HL-60 (cell line): ENCODE results near the gene PTPRD.

Experiments
- DNase-seq, 2 experiments: peaks; one replicate each; pipeline ENCODE4 v3.0.0-alpha.2; 2010 to 2020; ENCODE audit warnings: low read depth in 1 of 2, low spot score in 1 of 2
- H3K27ac ChIP-seq: fragments of 250-450 bp; sonication (Bioruptor Pico); replicated peaks from 2 replicates; pipeline ENCODE4 v1.5.1; 2020; ENCODE audit warnings: mild to moderate bottlenecking, moderate library complexity
- H3K27me3 ChIP-seq: fragments of 250-450 bp; sonication (Bioruptor Pico); 2 replicates; pipeline ENCODE4 v1.5.1; 2021; ENCODE audit warnings: mild to moderate bottlenecking, moderate library complexity; ENCODE audit not compliant: insufficient read depth, poor library complexity, severe bottlenecking
- H3K4me3 ChIP-seq: replicated peaks from 2 replicates; pipeline ENCODE4 v1.5.1; 2011; ENCODE audit warnings: mild to moderate bottlenecking, control low read depth, low read length; ENCODE audit not compliant: insufficient read depth
- GABPA ChIP-seq: IDR thresholded peaks from 2 replicates; pipeline ENCODE4 v1.6.1; 2012; ENCODE audit warnings: low read depth
- POLR2AphosphoS5 ChIP-seq: IDR thresholded peaks from 2 replicates; pipeline ENCODE4 v1.6.1; 2012; ENCODE audit warnings: low read depth
- SPI1 ChIP-seq: IDR thresholded peaks from 2 replicates; pipeline ENCODE4 v1.6.1; 2012; ENCODE audit warnings: low read depth, mild to moderate bottlenecking, borderline replicate concordance
- TF ChIP-seq, protein P1 (sequence below): IDR thresholded peaks from 2 replicates; pipeline ENCODE4 v1.6.1; 2012; ENCODE audit warnings: low read depth; ENCODE audit not compliant: insufficient replicate concordance
- TF ChIP-seq, protein P2 (sequence below): IDR thresholded peaks from one replicate; pipeline ENCODE4 v1.5.1; 2011; ENCODE audit warnings: low read length, control low read depth, inconsistent platforms; ENCODE audit not compliant: insufficient read depth

PTPRD gene

DNA sequence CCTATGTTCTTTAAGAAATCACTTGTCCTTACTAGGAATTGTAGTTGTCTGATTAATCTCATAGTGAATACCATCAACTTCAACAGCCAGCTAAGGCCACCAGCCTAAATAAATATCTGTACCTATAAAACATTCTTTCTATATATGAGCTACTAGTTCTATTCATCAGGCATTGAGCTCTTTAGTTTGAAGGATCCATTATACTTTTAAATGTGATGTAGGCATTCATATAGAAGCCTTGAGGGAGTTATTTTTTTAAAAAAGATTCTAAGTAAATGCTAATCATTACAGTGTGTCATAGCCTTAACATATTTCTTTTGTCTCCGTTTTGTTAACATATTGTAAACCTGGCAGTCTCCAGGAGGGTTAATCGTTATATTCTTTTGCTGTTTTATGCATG is 838.3 kb downstream of the PTPRD start:
- TF ChIP-seq POLR2AphosphoS5: no peak
- no peak for TF ChIP-seq GABPA
- TF ChIP-seq, protein P1, sequence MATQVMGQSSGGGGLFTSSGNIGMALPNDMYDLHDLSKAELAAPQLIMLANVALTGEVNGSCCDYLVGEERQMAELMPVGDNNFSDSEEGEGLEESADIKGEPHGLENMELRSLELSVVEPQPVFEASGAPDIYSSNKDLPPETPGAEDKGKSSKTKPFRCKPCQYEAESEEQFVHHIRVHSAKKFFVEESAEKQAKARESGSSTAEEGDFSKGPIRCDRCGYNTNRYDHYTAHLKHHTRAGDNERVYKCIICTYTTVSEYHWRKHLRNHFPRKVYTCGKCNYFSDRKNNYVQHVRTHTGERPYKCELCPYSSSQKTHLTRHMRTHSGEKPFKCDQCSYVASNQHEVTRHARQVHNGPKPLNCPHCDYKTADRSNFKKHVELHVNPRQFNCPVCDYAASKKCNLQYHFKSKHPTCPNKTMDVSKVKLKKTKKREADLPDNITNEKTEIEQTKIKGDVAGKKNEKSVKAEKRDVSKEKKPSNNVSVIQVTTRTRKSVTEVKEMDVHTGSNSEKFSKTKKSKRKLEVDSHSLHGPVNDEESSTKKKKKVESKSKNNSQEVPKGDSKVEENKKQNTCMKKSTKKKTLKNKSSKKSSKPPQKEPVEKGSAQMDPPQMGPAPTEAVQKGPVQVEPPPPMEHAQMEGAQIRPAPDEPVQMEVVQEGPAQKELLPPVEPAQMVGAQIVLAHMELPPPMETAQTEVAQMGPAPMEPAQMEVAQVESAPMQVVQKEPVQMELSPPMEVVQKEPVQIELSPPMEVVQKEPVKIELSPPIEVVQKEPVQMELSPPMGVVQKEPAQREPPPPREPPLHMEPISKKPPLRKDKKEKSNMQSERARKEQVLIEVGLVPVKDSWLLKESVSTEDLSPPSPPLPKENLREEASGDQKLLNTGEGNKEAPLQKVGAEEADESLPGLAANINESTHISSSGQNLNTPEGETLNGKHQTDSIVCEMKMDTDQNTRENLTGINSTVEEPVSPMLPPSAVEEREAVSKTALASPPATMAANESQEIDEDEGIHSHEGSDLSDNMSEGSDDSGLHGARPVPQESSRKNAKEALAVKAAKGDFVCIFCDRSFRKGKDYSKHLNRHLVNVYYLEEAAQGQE: no peak
- TF ChIP-seq SPI1: no peak
- TF ChIP-seq, protein P2, sequence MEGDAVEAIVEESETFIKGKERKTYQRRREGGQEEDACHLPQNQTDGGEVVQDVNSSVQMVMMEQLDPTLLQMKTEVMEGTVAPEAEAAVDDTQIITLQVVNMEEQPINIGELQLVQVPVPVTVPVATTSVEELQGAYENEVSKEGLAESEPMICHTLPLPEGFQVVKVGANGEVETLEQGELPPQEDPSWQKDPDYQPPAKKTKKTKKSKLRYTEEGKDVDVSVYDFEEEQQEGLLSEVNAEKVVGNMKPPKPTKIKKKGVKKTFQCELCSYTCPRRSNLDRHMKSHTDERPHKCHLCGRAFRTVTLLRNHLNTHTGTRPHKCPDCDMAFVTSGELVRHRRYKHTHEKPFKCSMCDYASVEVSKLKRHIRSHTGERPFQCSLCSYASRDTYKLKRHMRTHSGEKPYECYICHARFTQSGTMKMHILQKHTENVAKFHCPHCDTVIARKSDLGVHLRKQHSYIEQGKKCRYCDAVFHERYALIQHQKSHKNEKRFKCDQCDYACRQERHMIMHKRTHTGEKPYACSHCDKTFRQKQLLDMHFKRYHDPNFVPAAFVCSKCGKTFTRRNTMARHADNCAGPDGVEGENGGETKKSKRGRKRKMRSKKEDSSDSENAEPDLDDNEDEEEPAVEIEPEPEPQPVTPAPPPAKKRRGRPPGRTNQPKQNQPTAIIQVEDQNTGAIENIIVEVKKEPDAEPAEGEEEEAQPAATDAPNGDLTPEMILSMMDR: no peak
- Histone ChIP-seq H3K27ac (no peak overlapping the region), H3K4me3 (no peak overlapping the region), H3K27me3 (no peaks in the 10 kb centered on the region)
- DNase-seq: no peak

DNA sequence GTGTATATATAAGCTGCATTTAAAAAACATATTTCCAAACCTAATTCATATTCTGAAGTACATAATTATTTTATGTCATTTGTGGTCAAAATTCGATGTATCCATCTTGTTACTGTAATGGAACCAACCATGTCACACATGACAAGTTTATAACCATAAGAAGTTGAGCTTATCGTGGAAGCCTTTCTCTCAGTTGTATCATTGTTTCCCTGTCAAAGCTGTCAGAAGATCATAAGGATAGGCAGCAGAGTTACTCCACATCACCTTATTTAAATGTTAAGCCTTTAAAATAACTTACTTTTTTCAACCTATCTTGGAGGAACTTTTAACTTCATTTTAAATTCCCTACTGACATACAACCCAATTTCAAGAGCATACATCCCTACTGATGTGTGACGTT is 841.5 kb downstream of the PTPRD start:
- TF ChIP-seq, protein P1: no peak
- TF ChIP-seq, protein P2: no peak
- TF ChIP-seq SPI1 (no peak), POLR2AphosphoS5 (no peak), GABPA (no peak)
- Histone ChIP-seq H3K27ac (no peak overlapping the region), H3K4me3 (no peak overlapping the region), H3K27me3 (no peaks in the 10 kb centered on the region)
- DNase-seq: no peak

DNA sequence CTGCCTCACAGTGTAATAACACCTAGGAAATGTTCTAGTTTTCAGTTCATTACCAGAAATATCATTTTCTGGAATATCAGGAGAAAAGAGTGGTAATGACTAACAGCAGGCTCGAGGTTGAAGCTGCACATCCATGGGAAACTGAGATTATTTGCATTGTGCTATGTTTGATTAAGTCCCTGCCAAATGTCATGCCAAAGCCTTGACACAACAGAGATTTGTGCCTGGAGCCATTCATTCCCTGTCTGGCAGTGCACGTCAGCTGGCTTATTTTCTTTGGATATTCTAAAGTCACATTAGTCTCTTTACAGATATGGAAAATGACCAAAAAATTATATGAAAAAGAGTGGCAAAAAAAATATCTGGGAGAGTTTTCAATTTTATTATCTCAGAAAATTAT is 848.0 kb downstream of the PTPRD start:
- H3K27ac ChIP-seq: no peak overlapping the region
- TF ChIP-seq, protein P2: no peak
- TF ChIP-seq SPI1: no peak
- TF ChIP-seq GABPA: no peak
- TF ChIP-seq, protein P1: no peak
- TF ChIP-seq POLR2AphosphoS5: no peak
- H3K4me3 ChIP-seq: no peak overlapping the region
- H3K27me3 ChIP-seq: no peaks in the 10 kb centered on the region
- no peak for DNase-seq
